ENCODE data around the gene PLEKHA7. TPM values are rescaled to one million over a fixed set of nuclear protein-coding genes. Genes with fewer than 3 reads are reported as not detected.
"Not testable (repeated sequence)": the region's sequence is repeated elsewhere in the genome, so short reads cannot be mapped to it uniquely, and the experiment has no call there.

PLEKHA7 gene
- total RNA-seq, 2 experiments from 2014 or later = 2.3 to 3.4 TPM

DNA sequence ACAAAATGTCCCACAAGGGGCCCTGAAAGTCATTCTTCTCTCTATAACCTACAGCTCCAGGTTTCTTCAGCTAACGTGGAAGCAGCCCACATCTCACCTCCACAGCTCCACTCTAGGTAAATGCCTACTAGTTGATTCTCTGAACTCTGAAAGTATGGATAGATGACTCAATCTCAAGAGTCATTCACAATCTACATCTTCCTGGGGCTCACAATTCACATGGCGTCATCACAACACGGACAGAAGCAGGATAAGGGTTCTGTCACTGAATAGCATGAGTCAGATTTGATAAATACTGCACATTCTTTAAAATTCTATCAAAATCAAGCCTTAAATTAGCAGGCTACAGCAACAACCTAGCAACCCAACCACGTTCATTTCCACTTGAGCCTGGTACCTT, 96.3 kb downstream of the PLEKHA7 start:
- Mint-ChIP-seq H3K27ac (no peak overlapping the region), H3K36me3 (ENCODE audit: low read depth) (no peaks in the 10 kb centered on the region), H3K4me3 (no peak overlapping the region), H3K27me3 (no peaks in the 10 kb centered on the region), H3K4me1 (peaks cover 9% of the 10 kb centered on the region), H3K9me3 (no peaks in the 10 kb centered on the region)
- DNase-seq = no peak
- POLR2A ChIA-PET = no interaction called here
- CTCF ChIA-PET = interaction anchor here (1.1 kb wide), 1 partner anchor 98 kb away, joined by 4 read pairs; no protein-coding TSS in a partner anchor

GRCh38 chr11:16912692-16913111, 101.5 kb downstream of the PLEKHA7 start:
- CTCF ChIA-PET = interaction anchor here (1.9 kb wide), 1 partner anchor 10 kb away, joined by 5 read pairs; no protein-coding TSS in a partner anchor

GRCh38 chr11:16911658-16912057, 102.6 kb downstream of the PLEKHA7 start:
- Mint-ChIP-seq H3K36me3 (ENCODE audit: low read depth) (no peaks in the 10 kb centered on the region), H3K9me3 (no peaks in the 10 kb centered on the region), H3K4me3 (no peak overlapping the region), H3K27ac (no peak overlapping the region), H3K27me3 (no peaks in the 10 kb centered on the region), H3K4me1 (peaks cover 22% of the 10 kb centered on the region)
- DNase-seq = no peak
- ChIA-PET CTCF (interaction anchor here (1.9 kb wide), 1 partner anchor 9 kb away, joined by 5 read pairs; no protein-coding TSS in a partner anchor), POLR2A (interaction anchor here (1.1 kb wide), 1 partner anchor 10 kb away, joined by 4 read pairs; no protein-coding TSS in a partner anchor)

More at GRCh38 chr11:16912692-16913111, 101.5 kb downstream of the PLEKHA7 start:
- Mint-ChIP-seq H3K4me3 (no peak overlapping the region), H3K27me3 (no peaks in the 10 kb centered on the region), H3K4me1 (peaks cover 22% of the 10 kb centered on the region), H3K36me3 (ENCODE audit: low read depth) (no peaks in the 10 kb centered on the region), H3K27ac (no peak overlapping the region), H3K9me3 (no peaks in the 10 kb centered on the region)
- POLR2A ChIA-PET = interaction anchor here (0.8 kb wide), 1 partner anchor 9 kb away, joined by 3 read pairs; no protein-coding TSS in a partner anchor
- no peak for DNase-seq

DNA sequence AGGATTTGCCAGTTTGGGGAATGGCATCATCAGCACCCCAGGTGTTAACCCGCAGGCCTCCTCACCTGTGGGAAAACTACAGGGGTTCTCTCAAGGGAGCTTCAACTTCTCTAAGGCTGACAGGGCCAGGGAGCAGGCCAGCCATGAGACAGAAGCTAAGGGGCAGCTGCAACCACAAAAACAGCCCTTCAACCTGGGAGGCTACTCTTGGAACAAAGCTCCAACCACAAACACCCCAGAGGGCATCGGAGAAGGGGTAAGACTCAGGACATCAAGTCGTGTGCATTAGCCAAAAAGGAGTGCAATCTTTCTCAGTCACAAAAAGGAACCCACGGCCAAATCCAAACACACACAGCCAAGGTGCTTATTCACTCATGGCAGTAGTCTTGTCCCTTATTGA, 103.0 kb downstream of the PLEKHA7 start:
- POLR2A ChIA-PET = interaction anchor here (1.1 kb wide), 1 partner anchor 9 kb away, joined by 4 read pairs; no protein-coding TSS in a partner anchor

GRCh38 chr11:16909359-16910035, 104.7 kb downstream of the PLEKHA7 start:
- POLR2A ChIA-PET = no interaction called here
- CTCF ChIA-PET = no interaction called here
- H3K4me1 Mint-ChIP-seq = peaks cover 22% of the 10 kb centered on the region
- H3K27ac Mint-ChIP-seq = peak overlapping the region; percentile 31
- H3K27me3 Mint-ChIP-seq = no peaks in the 10 kb centered on the region
- no peaks in the 10 kb centered on the region for H3K9me3 Mint-ChIP-seq
- H3K4me3 Mint-ChIP-seq = no peak overlapping the region
- no peak for DNase-seq
- no peaks in the 10 kb centered on the region for H3K36me3 Mint-ChIP-seq (ENCODE audit: low read depth)

More for the DNA sequence above, 103.0 kb downstream of the PLEKHA7 start:
- Mint-ChIP-seq H3K9me3 (no peaks in the 10 kb centered on the region), H3K4me3 (no peak overlapping the region), H3K36me3 (ENCODE audit: low read depth) (no peaks in the 10 kb centered on the region), H3K4me1 (peaks cover 22% of the 10 kb centered on the region), H3K27me3 (no peaks in the 10 kb centered on the region), H3K27ac (no peak overlapping the region)
- no peak for DNase-seq
- CTCF ChIA-PET = interaction anchor here (1.9 kb wide), 1 partner anchor 9 kb away, joined by 5 read pairs; no protein-coding TSS in a partner anchor

DNA sequence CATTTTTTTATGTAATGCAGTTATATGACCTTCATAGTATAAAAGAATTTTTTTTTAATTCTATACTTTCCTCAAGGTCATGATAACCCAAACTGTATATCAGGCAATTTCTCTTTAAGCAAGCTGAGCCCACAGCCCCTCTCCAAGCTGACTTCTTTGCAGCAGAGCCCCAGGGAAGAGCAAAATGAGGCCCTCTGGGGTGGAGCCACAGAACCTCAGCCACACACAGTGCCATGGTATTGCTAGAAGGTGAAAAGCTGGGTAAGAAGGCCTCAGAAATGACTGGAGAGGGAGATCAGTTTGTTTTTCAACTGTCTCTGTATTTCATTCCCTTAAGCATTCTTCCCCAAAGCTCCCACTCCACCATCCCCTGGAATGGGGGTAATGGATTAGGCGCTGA, 108.8 kb downstream of the PLEKHA7 start:
- Mint-ChIP-seq H3K4me3 (no peak overlapping the region), H3K27me3 (no peaks in the 10 kb centered on the region), H3K9me3 (no peaks in the 10 kb centered on the region), H3K27ac (no peak overlapping the region), H3K4me1 (peaks cover 33% of the 10 kb centered on the region), H3K36me3 (ENCODE audit: low read depth) (no peaks in the 10 kb centered on the region)
- ChIA-PET CTCF (no interaction called here), POLR2A (no interaction called here)
- DNase-seq = no peak

DNA sequence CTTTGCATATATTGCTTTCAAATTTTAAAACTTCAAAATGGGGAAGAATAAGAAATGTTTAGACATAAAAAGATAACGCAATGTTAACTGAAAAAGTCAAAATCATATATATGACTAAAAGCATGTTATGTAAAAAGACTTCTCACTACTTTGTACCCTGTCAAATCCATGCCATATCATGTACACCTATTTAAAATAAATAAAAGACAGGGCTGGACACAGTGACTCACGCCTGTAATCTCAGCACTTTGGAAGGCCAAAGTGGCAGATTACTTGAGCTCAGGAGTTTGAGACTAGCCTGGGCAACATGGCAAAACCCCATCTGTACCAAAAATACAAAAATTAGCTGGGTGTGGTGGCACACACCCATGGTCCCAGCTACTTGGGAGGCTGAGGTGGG, 109.5 kb downstream of the PLEKHA7 start:
- H3K27ac Mint-ChIP-seq; H3K9me3 Mint-ChIP-seq; H3K27me3 Mint-ChIP-seq; DNase-seq; CTCF ChIA-PET; H3K4me3 Mint-ChIP-seq; POLR2A ChIA-PET; H3K36me3 Mint-ChIP-seq (ENCODE audit: low read depth): not testable (repeated sequence)
- peaks cover 31% of the 10 kb centered on the region for H3K4me1 Mint-ChIP-seq

DNA sequence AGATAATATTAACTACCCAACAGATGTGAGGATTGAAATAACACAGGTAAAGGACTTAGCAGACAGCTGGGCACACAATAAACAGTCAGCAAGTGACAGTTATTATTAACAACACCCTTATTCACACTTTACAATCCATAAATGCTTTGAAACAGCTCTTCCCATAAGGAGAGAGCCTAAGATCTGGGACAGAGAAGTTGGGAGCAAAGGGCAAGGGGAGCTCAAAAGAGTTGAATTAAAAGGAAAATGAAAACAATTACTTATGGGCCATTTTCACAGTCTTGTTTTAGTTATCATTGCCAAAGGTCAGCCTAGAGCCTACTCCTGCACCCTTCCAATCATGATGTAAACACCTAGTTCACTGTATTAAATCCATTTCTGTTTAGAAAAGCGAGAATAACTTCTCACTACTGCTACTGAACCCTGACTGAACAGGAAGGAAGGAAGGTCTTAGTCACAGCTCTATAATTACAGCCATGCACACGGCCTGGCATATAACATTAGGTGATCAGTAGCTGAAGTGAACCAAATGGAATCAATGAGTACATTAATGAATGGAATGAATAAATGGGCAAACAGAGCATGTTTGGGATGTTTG, 111.3 kb downstream of the PLEKHA7 start:
- Mint-ChIP-seq H3K4me3 (peak overlapping the region; percentile 6), H3K9me3 (no peaks in the 10 kb centered on the region), H3K27me3 (no peaks in the 10 kb centered on the region), H3K27ac (peak overlapping the region; percentile 74), H3K4me1 (peaks cover 24% of the 10 kb centered on the region), H3K36me3 (ENCODE audit: low read depth) (no peaks in the 10 kb centered on the region)
- DNase-seq = no peak
- CTCF ChIA-PET = interaction anchor here (1.0 kb wide), 1 partner anchor 9 kb away, joined by 5 read pairs; no protein-coding TSS in a partner anchor
- POLR2A ChIA-PET = interaction anchor here (0.7 to 1.0 kb wide), 2 partner anchors 8 to 175 kb away, joined by 3 to 4 read pairs; partner anchors contain the start of gene RPS13

- ChIA-PET CTCF (interaction anchor here (1.0 to 1.6 kb wide), 3 partner anchors 9 to 482 kb away, joined by 3 to 5 read pairs (median 3); no protein-coding TSS in a partner anchor), POLR2A (interaction anchor here (1.0 kb wide), 1 partner anchor 9 kb away, joined by 4 read pairs; no protein-coding TSS in a partner anchor)
- no peaks in the 10 kb centered on the region for H3K9me3 Mint-ChIP-seq
- no peaks in the 10 kb centered on the region for H3K36me3 Mint-ChIP-seq (ENCODE audit: low read depth)
- no peak overlapping the region for H3K4me3 Mint-ChIP-seq
- no peak for DNase-seq
- peaks cover 24% of the 10 kb centered on the region for H3K4me1 Mint-ChIP-seq
- H3K27me3 Mint-ChIP-seq = no peaks in the 10 kb centered on the region
- H3K27ac Mint-ChIP-seq = peak overlapping the region; percentile 74
Measured at GRCh38 chr11:16902182-16902581, 112.0 kb downstream of the PLEKHA7 start.

- no peak overlapping the region for H3K27ac Mint-ChIP-seq
Measured at GRCh38 chr11:16900491-16900890, 113.7 kb downstream of the PLEKHA7 start.

GRCh38 chr11:16899708-16900303, 114.4 kb downstream of the PLEKHA7 start:
- Mint-ChIP-seq H3K4me1 (peaks cover 24% of the 10 kb centered on the region), H3K4me3 (no peak overlapping the region), H3K27ac (no peak overlapping the region), H3K27me3 (no peaks in the 10 kb centered on the region), H3K36me3 (ENCODE audit: low read depth) (no peaks in the 10 kb centered on the region), H3K9me3 (no peaks in the 10 kb centered on the region)
- ChIA-PET POLR2A (no interaction called here), CTCF (interaction anchor here (0.7 kb wide), 1 partner anchor 139 kb away, joined by 3 read pairs; no protein-coding TSS in a partner anchor)
- no peak for DNase-seq

More at GRCh38 chr11:16900491-16900890, 113.7 kb downstream of the PLEKHA7 start:
- DNase-seq = no peak
- ChIA-PET POLR2A (interaction anchor here (1.1 kb wide), 1 partner anchor 177 kb away, joined by 4 read pairs; the partner anchor contains the start of gene RPS13), CTCF (interaction anchor here (0.7 to 1.6 kb wide), 2 partner anchors 116 to 138 kb away, joined by 3 read pairs; no protein-coding TSS in a partner anchor)
- H3K4me1 Mint-ChIP-seq = peaks cover 24% of the 10 kb centered on the region
- no peak overlapping the region for H3K4me3 Mint-ChIP-seq
- no peaks in the 10 kb centered on the region for H3K9me3 Mint-ChIP-seq
- H3K36me3 Mint-ChIP-seq (ENCODE audit: low read depth) = no peaks in the 10 kb centered on the region
- H3K27me3 Mint-ChIP-seq = no peaks in the 10 kb centered on the region

DNA sequence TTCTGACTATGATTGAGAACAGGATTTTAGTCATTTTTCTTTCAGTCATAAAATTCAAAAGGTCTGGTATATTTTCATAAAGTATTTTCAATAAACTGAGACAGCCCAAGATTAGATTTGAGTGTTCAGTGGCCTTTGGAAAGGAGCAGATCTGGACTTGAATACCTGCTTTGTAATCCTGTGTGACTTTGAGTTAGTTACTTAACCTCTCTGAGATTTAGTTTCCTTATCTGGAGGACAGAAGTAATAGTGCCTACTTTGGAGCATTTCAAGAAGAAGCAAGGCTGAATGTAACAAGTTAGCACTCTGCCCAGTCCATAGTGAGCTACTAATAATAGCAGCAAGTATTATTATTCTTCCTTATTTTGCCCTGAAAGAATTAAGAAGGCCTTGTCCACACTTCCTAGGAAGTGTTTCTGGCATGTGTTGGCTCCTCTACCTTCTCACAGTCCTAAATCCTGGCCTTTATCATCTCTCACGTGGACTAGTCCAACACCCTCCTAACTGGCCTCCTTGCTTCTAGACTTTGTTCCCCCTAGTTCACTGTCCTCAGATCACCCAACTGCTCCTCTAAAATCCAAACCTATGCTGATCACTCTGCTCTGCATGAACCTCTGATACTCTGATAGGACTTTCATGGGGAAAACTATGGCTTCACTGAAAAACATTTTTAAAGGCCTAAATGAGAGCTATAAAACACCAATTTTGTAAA, 115.8 kb downstream of the PLEKHA7 start:
- H3K9me3 Mint-ChIP-seq = no peaks in the 10 kb centered on the region
- ChIA-PET CTCF (interaction anchor here (1.2 kb wide), 1 partner anchor 78 kb away, joined by 4 read pairs; no protein-coding TSS in a partner anchor), POLR2A (no interaction called here)
- H3K4me1 Mint-ChIP-seq = peaks cover 17% of the 10 kb centered on the region
- H3K27ac Mint-ChIP-seq = no peak overlapping the region
- DNase-seq = no peak
- no peaks in the 10 kb centered on the region for H3K27me3 Mint-ChIP-seq
- H3K36me3 Mint-ChIP-seq (ENCODE audit: low read depth) = no peaks in the 10 kb centered on the region
- H3K4me3 Mint-ChIP-seq = no peak overlapping the region
